Posterior cingulate gyrus (tissue), 11 donors: Measurements from ENCODE around the gene PROSER1.
A peak's percentile ranks its signal among the peaks of the same experiment; 100 is the strongest.
"Not testable (repeated sequence)": the region's sequence is repeated elsewhere in the genome, so short reads cannot be mapped to it uniquely, and the experiment has no call there.

Experiments used
- DNase-seq, 10 donors: peaks; one replicate each; pipeline versions ENCODE4 v3.0.0 to v3.0.0-alpha.2; 2020 to 2021; ENCODE audit warnings: mixed read lengths in 3 of 10
- intact Hi-C: fragments of 100-400 bp; cut with DNase I; formaldehyde crosslinking; loops from one replicate; pipeline ENCODE4 v1.15.1; 2023

Gene PROSER1

DNA sequence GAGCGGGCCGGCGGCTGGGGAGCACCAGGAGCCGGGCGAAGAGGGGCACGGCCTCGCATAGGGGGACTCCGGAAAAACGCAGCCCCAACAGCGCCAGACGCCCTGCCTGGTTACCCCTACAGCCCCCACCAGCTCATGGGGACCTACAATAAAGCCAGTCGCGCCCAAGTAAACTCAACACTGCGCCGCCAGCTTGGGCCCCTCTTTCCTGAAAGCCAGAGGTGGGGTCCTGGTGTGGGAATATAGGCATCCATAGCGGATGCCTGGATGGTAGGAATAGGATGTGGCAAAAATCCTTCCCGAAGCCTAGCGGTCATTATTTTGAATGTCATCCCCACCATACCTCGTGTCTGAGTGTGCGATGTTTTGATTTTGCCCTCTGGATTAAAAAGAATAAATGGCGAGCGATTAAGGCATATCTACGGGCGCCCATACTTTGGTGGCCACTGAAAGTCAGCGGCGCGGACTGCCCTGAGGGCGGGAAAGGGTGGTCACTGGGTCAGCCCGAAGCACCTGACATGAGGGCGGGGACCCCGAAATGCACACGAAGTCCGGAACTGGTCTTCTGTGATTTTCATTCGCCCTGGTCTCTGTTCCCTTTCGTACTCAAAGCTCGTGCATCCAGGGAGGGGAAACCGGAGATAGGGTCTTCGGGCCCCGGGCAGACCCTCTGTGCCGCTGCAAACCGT, at the start of gene PROSER1, which contains the start of gene NHLRC3:
PROSER1 (minus strand) TSS at position 210 of the 689 bp plus-strand sequence. CDS start 847 bp downstream, outside the sequence.
NHLRC3 (plus strand) TSS at position 577 of the 689 bp plus-strand sequence. CDS start 184 bp downstream, outside the sequence.
- intact Hi-C loops, result loop anchor here (5.0 kb wide), 2 partner anchors 579 to 619 kb away; partner anchors contain the start of gene COG6
- peak; percentile 94 to 99 (median 96) for DNase-seq

GRCh38 chr13:39086251-39086945, 48.5 kb upstream of the PROSER1 start:
- DNase-seq, result not testable (repeated sequence)
- intact Hi-C loops, result loop anchor here (5.0 kb wide), 1 partner anchor 34 kb away; no protein-coding TSS in a partner anchor

GRCh38 chr13:39073983-39074382, 36.1 kb upstream of the PROSER1 start:
- intact Hi-C loops, result no loop called here
- DNase-seq, result no peak

GRCh38 chr13:39072842-39073241, 35.0 kb upstream of the PROSER1 start:
- DNase-seq, result no peak

GRCh38 chr13:39062004-39062403, 24.1 kb upstream of the PROSER1 start:
- intact Hi-C loops, result no loop called here
- peak in 1 of 10 donors; percentile 64 for DNase-seq

More at GRCh38 chr13:39072842-39073241, 35.0 kb upstream of the PROSER1 start:
- intact Hi-C loops, result no loop called here

- intact Hi-C loops, result loop anchor here (10.0 kb wide), 1 partner anchor 617 kb away; no protein-coding TSS in a partner anchor
- DNase-seq, result no peak
These were observed 20.2 kb upstream of the PROSER1 start for GRCh38 chr13:39058040-39058439.

- no peak for DNase-seq
- intact Hi-C loops, result loop anchor here (10.0 kb wide), 1 partner anchor 619 kb away; no protein-coding TSS in a partner anchor
These were observed 18.1 kb upstream of the PROSER1 start for GRCh38 chr13:39056018-39056417.

DNA sequence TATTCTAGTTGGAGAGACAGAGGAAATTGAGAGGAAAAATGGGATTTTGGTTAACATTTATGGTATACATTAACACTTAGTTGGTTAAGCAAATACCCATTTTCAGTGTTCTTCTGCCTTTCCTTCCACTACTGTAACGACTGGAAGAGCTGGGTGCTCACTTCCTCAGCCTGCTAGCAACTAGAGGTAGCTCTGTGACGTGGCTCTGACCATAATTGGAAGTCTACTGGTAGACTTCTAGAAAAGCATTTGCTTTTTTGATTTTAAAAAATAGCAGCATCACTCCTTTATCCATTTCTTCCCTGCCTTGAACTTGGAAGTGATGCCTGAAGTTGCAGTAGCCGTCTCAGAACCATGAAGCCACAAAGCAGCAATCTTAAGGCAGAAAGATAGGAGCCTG, 16.2 kb upstream of the PROSER1 start:
- intact Hi-C loops, result loop anchor here (5.0 to 10.0 kb wide), 3 partner anchors 33 to 621 kb away; no protein-coding TSS in a partner anchor
- DNase-seq, result no peak

DNA sequence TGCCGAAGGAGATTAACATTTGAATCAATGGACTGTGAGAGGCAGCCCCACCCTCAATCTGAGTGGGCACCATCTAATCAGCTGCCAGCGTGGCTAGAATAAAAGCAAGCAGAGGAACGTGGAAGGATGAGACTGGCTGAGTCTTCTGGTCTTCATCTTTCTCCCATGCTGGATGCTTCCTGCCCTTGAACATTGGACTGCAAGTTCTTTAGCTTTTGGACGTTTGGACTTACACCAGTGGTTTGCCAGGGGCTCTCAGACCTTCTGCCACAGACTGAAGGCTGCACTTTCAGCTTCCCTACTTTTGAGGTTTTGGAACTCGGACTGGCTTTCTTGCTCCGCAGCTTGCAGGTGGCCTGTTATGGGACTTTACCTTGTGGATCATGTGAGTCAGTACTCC, 15.1 kb upstream of the PROSER1 start:
- DNase-seq, result peak in 1 of 10 donors; percentile 19
- intact Hi-C loops, result loop anchor here (5.0 to 10.0 kb wide), 3 partner anchors 34 to 622 kb away; no protein-coding TSS in a partner anchor

DNA sequence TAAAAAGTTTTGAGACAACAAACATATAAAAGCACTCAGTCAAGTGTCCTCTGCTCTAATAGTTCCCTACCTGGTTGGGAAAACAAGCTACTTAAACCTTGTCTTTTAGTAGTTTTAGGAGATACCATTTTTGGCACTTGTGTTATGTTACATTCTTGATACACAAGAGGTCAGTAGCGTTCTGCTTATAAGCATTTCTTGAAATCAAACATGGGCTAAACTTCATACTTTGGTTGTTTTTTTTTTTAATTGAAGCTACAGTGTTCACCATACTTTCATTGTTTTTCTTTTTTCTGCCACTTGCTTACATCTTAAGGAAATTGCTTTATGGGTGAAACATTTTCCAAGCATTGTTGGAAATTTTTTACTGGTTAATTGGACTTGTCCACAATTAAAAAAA, 13.3 kb upstream of the PROSER1 start:
- DNase-seq, result no peak
- intact Hi-C loops, result loop anchor here (2.0 to 10.0 kb wide), 5 partner anchors 36 to 624 kb away; no protein-coding TSS in a partner anchor

- intact Hi-C loops, result no loop called here
- DNase-seq, result no peak
These were observed 11.4 kb upstream of the PROSER1 start for GRCh38 chr13:39049274-39049673.

- intact Hi-C loops, result no loop called here
- DNase-seq, result no peak
These were observed 10.9 kb upstream of the PROSER1 start for GRCh38 chr13:39048806-39049205.

DNA sequence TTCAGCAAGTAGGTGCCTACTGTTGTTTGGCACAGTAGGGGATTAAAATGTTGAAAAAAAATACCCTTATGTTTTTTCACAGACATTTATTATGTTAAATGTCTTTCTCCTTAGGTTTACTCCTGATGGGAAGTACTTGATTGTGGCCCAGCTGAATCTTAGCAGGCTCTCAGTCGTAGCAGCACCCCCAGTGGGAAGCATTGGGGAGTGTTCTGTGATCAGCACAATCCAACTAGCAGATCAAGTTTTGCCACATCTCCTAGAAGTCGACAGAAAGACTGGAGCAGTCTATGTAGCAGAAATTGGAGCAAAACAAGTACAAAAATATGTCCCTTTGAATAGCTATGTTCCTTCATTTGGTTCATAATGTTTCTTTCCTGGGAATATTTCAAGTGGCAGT, 9.7 kb upstream of the PROSER1 start:
- intact Hi-C loops, result no loop called here
- DNase-seq, result peak in 6 of 10 donors; percentile 11 to 83 (median 25)

DNA sequence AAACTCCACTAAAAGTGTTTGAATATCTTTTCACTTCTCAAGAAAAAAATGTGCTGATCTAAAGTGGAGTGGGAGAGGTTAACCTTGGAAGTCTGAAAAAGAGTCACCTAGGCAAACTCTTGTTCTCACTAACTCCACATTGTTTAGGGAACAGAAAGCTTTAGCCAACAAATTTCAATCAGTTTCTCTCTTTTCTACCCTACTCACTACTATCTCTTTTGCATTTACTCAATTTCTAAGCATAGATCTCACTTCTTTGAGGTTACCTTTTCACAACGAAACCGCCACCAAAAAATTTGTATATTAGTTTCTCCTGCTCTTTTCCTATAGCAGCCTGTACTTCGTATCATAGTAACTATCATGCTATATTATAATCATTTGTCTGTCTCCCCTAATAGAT, 6.6 kb upstream of the PROSER1 start:
- intact Hi-C loops, result no loop called here

GRCh38 chr13:39040206-39040605, 2.3 kb upstream of the PROSER1 start:
- intact Hi-C loops, result no loop called here
- no peak for DNase-seq

More for the DNA sequence above, 6.6 kb upstream of the PROSER1 start:
- DNase-seq, result no peak

GRCh38 chr13:39039041-39039440, 1.2 kb upstream of the PROSER1 start:
- DNase-seq, result no peak
- intact Hi-C loops, result loop anchor here (5.0 kb wide), 2 partner anchors 578 to 618 kb away; partner anchors contain the start of gene COG6

DNA sequence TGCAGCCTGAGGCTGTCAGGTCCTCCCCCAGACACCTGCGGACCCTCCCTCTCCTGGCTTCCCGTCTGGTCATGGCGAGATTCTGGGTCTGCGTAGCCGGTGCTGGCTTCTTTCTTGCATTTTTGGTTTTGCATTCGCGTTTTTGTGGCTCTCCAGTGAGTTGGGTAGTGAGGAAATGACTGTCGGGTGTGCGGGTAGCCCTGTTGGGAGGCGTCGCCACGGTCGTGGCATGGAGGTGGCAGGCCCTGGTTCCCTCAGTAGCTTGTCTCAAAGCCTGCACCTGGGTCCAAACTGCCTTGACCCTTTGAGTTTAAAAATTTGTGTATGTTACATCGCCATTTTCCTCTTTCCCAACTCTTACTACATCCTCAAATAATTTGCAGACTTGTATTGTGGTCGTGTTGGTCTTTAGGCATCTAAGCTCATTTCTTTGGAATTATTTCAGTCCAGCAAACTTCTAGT, 711 bp upstream of the PROSER1 start:
- intact Hi-C loops, result loop anchor here (5.0 kb wide), 2 partner anchors 579 to 619 kb away; partner anchors contain the start of gene COG6

GRCh38 chr13:39037410-39037879, 444 bp downstream of the PROSER1 start:
- intact Hi-C loops, result loop anchor here (5.0 kb wide), 2 partner anchors 580 to 620 kb away; partner anchors contain the start of gene COG6
- peak in 4 of 10 donors; percentile 15 to 34 (median 26) for DNase-seq

More for the DNA sequence above, 711 bp upstream of the PROSER1 start:
- DNase-seq, result peak in 2 of 10 donors; percentile 9 to 76

DNA sequence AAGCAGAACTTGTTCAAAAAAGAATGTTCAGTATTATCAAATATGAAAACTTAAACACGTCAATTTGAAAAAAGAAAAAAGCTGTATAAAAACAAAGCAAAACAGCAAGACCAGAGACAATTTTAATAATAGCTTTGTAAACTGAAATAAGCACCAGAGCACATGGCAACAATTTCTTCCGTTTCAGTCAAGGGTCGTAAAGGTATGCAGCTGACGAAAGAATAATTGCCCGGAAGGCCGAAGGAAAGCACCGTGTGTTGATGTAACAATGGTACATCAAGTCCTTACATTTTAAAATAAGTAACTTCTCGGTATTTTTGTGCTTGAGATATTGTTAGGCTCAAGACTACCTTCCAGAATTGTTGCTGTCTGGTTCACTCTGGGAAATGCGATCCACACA, 1.7 kb downstream of the PROSER1 start:
- no peak for DNase-seq
- intact Hi-C loops, result loop anchor here (5.0 kb wide), 2 partner anchors 581 to 621 kb away; partner anchors contain the start of gene COG6

- intact Hi-C loops, result loop anchor here (5.0 kb wide), 2 partner anchors 582 to 622 kb away; partner anchors contain the start of gene COG6
- DNase-seq, result no peak
These were observed 2.1 kb downstream of the PROSER1 start for GRCh38 chr13:39035799-39036198.
